Stomach (tissue), 4 donors: ENCODE results near the gene CCDC195.

Experiments
- CTCF ChIP-seq, 7 experiments: fragments of 450-650 bp in 4 of 7; fragments of 200-600 bp in 3 of 7; sonication (generic) in 3 of 7; IDR thresholded peaks; one replicate each; pipeline ENCODE4 v1.5.1; 2016 to 2019; ENCODE audit warnings: antibody characterized with exemption in 7 of 7, control low read depth in 2 of 7, mild to moderate bottlenecking in 1 of 7
- POLR2A ChIP-seq, 4 donors: fragments of 450-650 bp; IDR thresholded peaks; one replicate each; pipeline ENCODE4 v1.6.1; 2016; ENCODE audit warnings: antibody characterized with exemption in 4 of 4, control low read depth in 2 of 4, mild to moderate bottlenecking in 1 of 4, moderate library complexity in 1 of 4
- POLR2AphosphoS5 ChIP-seq, 3 donors: sonication (generic); formaldehyde crosslinking; IDR thresholded peaks; one replicate each; pipeline ENCODE4 v1.6.1; 2016; ENCODE audit warnings: antibody characterized with exemption in 3 of 3

- TF ChIP-seq CTCF (IDR thresholded peaks at IDR 0.05) (no peak), POLR2A (IDR thresholded peaks at IDR 0.05) (no peak), POLR2AphosphoS5 (IDR thresholded peaks at IDR 0.05) (no peak)
These were observed 4.8 kb downstream of the CCDC195 start for GRCh38 chr2:224711381-224711780.
